Neural cell (in vitro differentiated cells): ENCODE measurements around the gene HACD2. TPM values are rescaled to one million over a fixed set of nuclear protein-coding genes. Genes with fewer than 3 reads are reported as not detected.

Experiments used
- H2AFZ ChIP-seq: fragments of 200-600, 300-800 bp; sonication (generic), shearing (Covaris generic); 2 replicates; pipeline ENCODE4 v1.6.0; 2014; ENCODE audit warnings: low read depth, mild to moderate bottlenecking, antibody characterized with exemption, low read length, moderate library complexity
- H3F3A ChIP-seq: fragments of 200-600 bp; shearing (Covaris generic); 2 replicates; pipeline ENCODE4 v1.6.1; 2016; ENCODE audit warnings: mild to moderate bottlenecking, moderate library complexity, mixed read lengths, antibody characterized with exemption, low read length; ENCODE audit not compliant: insufficient read depth, poor library complexity, severe bottlenecking
- H3K27ac ChIP-seq: fragments of 200-600, 300-800 bp; sonication (generic), shearing (Covaris generic); 2 replicates; pipeline ENCODE4 v1.5.1; 2014; ENCODE audit warnings: mild to moderate bottlenecking, low read length, moderate library complexity
- H3K27me3 ChIP-seq: fragments of 300-800, 200-600 bp; sonication (generic), shearing (Covaris generic); 2 replicates; pipeline ENCODE4 v1.6.0; 2014; ENCODE audit warnings: mild to moderate bottlenecking, low read depth, low read length, moderate library complexity; ENCODE audit not compliant: insufficient read depth
- H3K36me3 ChIP-seq: fragments of 300-800, 200-600 bp; sonication (generic), shearing (Covaris generic); 2 replicates; pipeline ENCODE4 v1.5.1; 2014; ENCODE audit warnings: mild to moderate bottlenecking, antibody characterized with exemption, low read length, moderate library complexity; ENCODE audit not compliant: insufficient read depth
- H3K4me2 ChIP-seq: fragments of 300-800, 200-600 bp; sonication (generic), shearing (Covaris generic); 2 replicates; pipeline ENCODE4 v1.6.0; 2014; ENCODE audit warnings: mild to moderate bottlenecking, low read length
- H3K4me3 ChIP-seq: fragments of 300-800, 200-600 bp; sonication (generic), shearing (Covaris generic); 2 replicates; pipeline ENCODE4 v1.5.1; 2014; ENCODE audit warnings: mild to moderate bottlenecking, low read length, moderate library complexity
- H3K79me2 ChIP-seq: fragments of 200-600 bp; shearing (Covaris generic); replicated peaks from 2 replicates; pipeline ENCODE4 v1.6.0; 2014; ENCODE audit warnings: mild to moderate bottlenecking, low read length, moderate library complexity; ENCODE audit not compliant: insufficient read depth
- H3K9ac ChIP-seq: fragments of 300-800, 200-600 bp; sonication (generic), shearing (Covaris generic); 2 replicates; pipeline ENCODE4 v1.6.1; 2016; ENCODE audit warnings: mild to moderate bottlenecking, low read length, mixed read lengths
- H3K9me2 ChIP-seq: fragments of 200-600 bp; shearing (Covaris generic); 2 replicates; pipeline ENCODE4 v1.6.1; 2016; ENCODE audit warnings: mild to moderate bottlenecking, low read length, mixed read lengths; ENCODE audit not compliant: insufficient read depth
- H3K9me3 ChIP-seq: fragments of 200-600, 300-800 bp; sonication (generic), shearing (Covaris generic); 2 replicates; pipeline ENCODE4 v1.6.1; 2016; ENCODE audit warnings: mild to moderate bottlenecking, mixed run types, low read length, moderate library complexity, mixed read lengths
- H4K20me1 ChIP-seq: fragments of 200-600 bp; shearing (Covaris generic); 2 replicates; pipeline ENCODE4 v1.6.1; 2016; ENCODE audit warnings: mild to moderate bottlenecking, mixed run types; ENCODE audit not compliant: insufficient read depth
- CTCF ChIP-seq: fragments of 450-650 bp; IDR thresholded peaks from 2 replicates; pipeline ENCODE4 v1.5.1; 2014; ENCODE audit warnings: antibody characterized with exemption, mild to moderate bottlenecking, moderate library complexity; ENCODE audit not compliant: poor library complexity, severe bottlenecking
- EP300 ChIP-seq: fragments of 450-650 bp; conservative IDR thresholded peaks from 2 replicates; pipeline ENCODE4 v1.6.1; 2014; ENCODE audit warnings: antibody characterized with exemption, mild to moderate bottlenecking, moderate library complexity; ENCODE audit not compliant: poor library complexity, severe bottlenecking
- EZH2 ChIP-seq: fragments of 200-600, 300-800 bp; shearing (Covaris generic), sonication (generic); IDR thresholded peaks from 2 replicates; pipeline ENCODE4 v1.6.1; 2014; ENCODE audit warnings: antibody characterized with exemption, low read length, borderline replicate concordance, mild to moderate bottlenecking; ENCODE audit not compliant: insufficient read depth, poor library complexity, severe bottlenecking
- MXI1 ChIP-seq: fragments of 450-650 bp; conservative IDR thresholded peaks from 2 replicates; pipeline ENCODE4 v1.6.1; 2014; ENCODE audit warnings: antibody characterized with exemption, mild to moderate bottlenecking; ENCODE audit not compliant: poor library complexity, severe bottlenecking
- POLR2AphosphoS5 ChIP-seq: IDR thresholded peaks from 2 replicates; pipeline ENCODE4 v1.6.1; 2012
- RAD21 ChIP-seq: fragments of 450-650 bp; conservative IDR thresholded peaks from 2 replicates; pipeline ENCODE4 v1.6.1; 2014; ENCODE audit warnings: antibody characterized with exemption, mild to moderate bottlenecking, moderate library complexity
- REST ChIP-seq: IDR thresholded peaks from 2 replicates; pipeline ENCODE4 v1.6.1; 2012; ENCODE audit warnings: borderline replicate concordance
- SMC3 ChIP-seq: fragments of 450-650 bp; conservative IDR thresholded peaks from 2 replicates; pipeline ENCODE4 v1.6.1; 2014; ENCODE audit warnings: antibody characterized with exemption, mild to moderate bottlenecking, moderate library complexity; ENCODE audit not compliant: poor library complexity
- TAF1 ChIP-seq: IDR thresholded peaks from 2 replicates; pipeline ENCODE4 v1.6.1; 2012; ENCODE audit warnings: low read depth
- polyA plus RNA-seq: library from polyadenylated mRNA; depleted of rRNA; stranded (reverse); fragments of >200 nt; gene quantifications from 2 replicates; pipeline ENCODE4 v1.2.3, GENCODE V29; 2014

HACD2 gene
- polyA plus RNA-seq, 1 donor from 2014 or later = 28.0 TPM

GRCh38 chr3:123528130-123528529 is 56.7 kb downstream of the HACD2 start:
- no peaks in the 10 kb centered on the region for H3F3A ChIP-seq
- H3K9me3 ChIP-seq = no peaks in the 10 kb centered on the region
- H3K9ac ChIP-seq = no peak overlapping the region
- TF ChIP-seq EP300 (no peak), TAF1 (no peak), SMC3 (no peak), EZH2 (no peak), RAD21 (no peak), MXI1 (no peak), CTCF (no peak), POLR2AphosphoS5 (no peak), REST (no peak)
- H3K27me3 ChIP-seq = no peaks in the 10 kb centered on the region
- H3K4me2 ChIP-seq = no peak overlapping the region
- H2AFZ ChIP-seq = no peak overlapping the region
- no peaks in the 10 kb centered on the region for H3K36me3 ChIP-seq
- H3K4me3 ChIP-seq = no peak overlapping the region
- no peak overlapping the region for H3K27ac ChIP-seq
- no peaks in the 10 kb centered on the region for H3K79me2 ChIP-seq
- no peaks in the 10 kb centered on the region for H3K9me2 ChIP-seq
- no peaks in the 10 kb centered on the region for H4K20me1 ChIP-seq

GRCh38 chr3:123527046-123527445 is 57.8 kb downstream of the HACD2 start:
- Histone ChIP-seq H3K27me3 (no peaks in the 10 kb centered on the region), H3F3A (no peaks in the 10 kb centered on the region), H3K79me2 (no peaks in the 10 kb centered on the region), H3K4me3 (no peak overlapping the region), H3K9me3 (no peaks in the 10 kb centered on the region), H3K27ac (no peak overlapping the region), H3K9me2 (no peaks in the 10 kb centered on the region), H3K36me3 (no peaks in the 10 kb centered on the region), H3K9ac (no peak overlapping the region), H4K20me1 (no peaks in the 10 kb centered on the region), H3K4me2 (no peak overlapping the region), H2AFZ (no peak overlapping the region)
- TF ChIP-seq REST = no peak
- TF ChIP-seq EP300 = no peak
- TF ChIP-seq TAF1 = no peak
- TF ChIP-seq RAD21 = no peak
- TF ChIP-seq POLR2AphosphoS5 = no peak
- TF ChIP-seq CTCF = no peak
- TF ChIP-seq MXI1 = no peak
- no peak for TF ChIP-seq SMC3
- TF ChIP-seq EZH2 = no peak
